Thyroid gland (tissue), 4 donors: ENCODE measurements around the gene PDLIM1. TPM values are rescaled to one million over a fixed set of nuclear protein-coding genes. Genes with fewer than 3 reads are reported as not detected.

Source experiments
- DNase-seq, 2 donors: peaks; one replicate each; pipeline ENCODE4 v3.0.0-alpha.2; 2019
- H3K27ac ChIP-seq, 3 donors: fragments of 200-600 bp; sonication (generic); 1 replicate in 2 of 3; 2 replicates in 1 of 3; pipeline ENCODE4 v1.5.1; 2016 to 2019; ENCODE audit warnings: mild to moderate bottlenecking in 1 of 3, moderate library complexity in 1 of 3
- H3K27me3 ChIP-seq: fragments of 200-600 bp; sonication (generic); one replicate; pipeline ENCODE4 v1.5.1; 2019
- H3K36me3 ChIP-seq, 2 donors: fragments of 200-600 bp; sonication (generic); one replicate each; pipeline ENCODE4 v1.5.1; 2016 to 2019
- H3K4me1 ChIP-seq, 2 donors: fragments of 200-600 bp; sonication (generic); one replicate each; pipeline ENCODE4 v1.5.1; 2017 to 2019
- H3K4me3 ChIP-seq, 3 donors: fragments of 200-600 bp; sonication (generic); replicated peaks in 1 of 3; 1 replicate in 2 of 3; 2 replicates in 1 of 3; pipeline ENCODE4 v1.5.1; 2016; ENCODE audit warnings: mild to moderate bottlenecking in 1 of 3
- H3K9me3 ChIP-seq: fragments of 200-600 bp; sonication (generic); one replicate; pipeline ENCODE4 v1.5.1; 2017
- CTCF ChIP-seq, 6 experiments: fragments of 200-600 bp in 3 of 6; fragments of 450-650 bp in 3 of 6; sonication (generic) in 3 of 6; IDR thresholded peaks; one replicate each; pipeline ENCODE4 v1.5.1; 2016 to 2019; ENCODE audit warnings: antibody characterized with exemption in 6 of 6, mild to moderate bottlenecking in 2 of 6, inconsistent platforms in 1 of 6, moderate library complexity in 1 of 6
- POLR2A ChIP-seq, 2 donors: fragments of 450-650 bp; IDR thresholded peaks; one replicate each; pipeline ENCODE4 v1.6.1; 2017; ENCODE audit warnings: antibody characterized with exemption in 2 of 2, mild to moderate bottlenecking in 2 of 2, moderate library complexity in 1 of 2
- WGBS, 2 donors: methylation state at CpG; one replicate each; pipeline ENCODE4 v1.1.5; 2017; 5-methylcytosine and 5-hydroxymethylcytosine counted together
- intact Hi-C: fragments of 100-400 bp; cut with DNase I; formaldehyde crosslinking; loops from one replicate; pipeline ENCODE4 v1.15.1; 2023
- total RNA-seq, 4 donors: library from RNA; depleted of rRNA; stranded (reverse); fragments of >200 nt; gene quantifications; one replicate each; pipeline ENCODE4 v1.2.3, GENCODE V29; 2016

The PDLIM1 gene
- total RNA-seq, 4 donors from 2014 or later, result 67.8 to 158 (median 90.7) TPM

GRCh38 chr10:95277614-95278013, 13.2 kb downstream of the PDLIM1 start:
- no peaks in the 10 kb centered on the region for H3K27me3 ChIP-seq
- H3K36me3 ChIP-seq, result no peaks in the 10 kb centered on the region
- no peaks in the 10 kb centered on the region for H3K9me3 ChIP-seq
- WGBS, 2 donors, result 71% methylated on average over 3 of the region's 3 CpGs
- intact Hi-C loops, result no loop called here
- H3K27ac ChIP-seq, result peak overlapping the region; percentile 3 to 80 (median 75)
- no peak overlapping the region for H3K4me3 ChIP-seq
- DNase-seq, result no peak
- TF ChIP-seq CTCF (IDR thresholded peaks at IDR 0.05), result no peak
- no peak for TF ChIP-seq POLR2A (IDR thresholded peaks at IDR 0.05)
- H3K4me1 ChIP-seq, result peaks cover 27 to 86% of the 10 kb centered on the region in 2 donors

- Histone ChIP-seq H3K9me3 (no peaks in the 10 kb centered on the region), H3K27ac (peak overlapping the region; percentile 25 to 80 (median 75)), H3K27me3 (no peaks in the 10 kb centered on the region), H3K36me3 (no peaks in the 10 kb centered on the region), H3K4me1 (peaks cover 27 to 86% of the 10 kb centered on the region in 2 donors), H3K4me3 (no peak overlapping the region)
- no peak for DNase-seq
- TF ChIP-seq CTCF (IDR thresholded peaks at IDR 0.05), result no peak
- TF ChIP-seq POLR2A (IDR thresholded peaks at IDR 0.05), result no peak
- WGBS, 2 donors, result 60 to 67% methylated on average over 1 of the region's 1 CpG
- intact Hi-C loops, result no loop called here
These were observed 13.6 kb downstream of the PDLIM1 start for GRCh38 chr10:95277201-95277570.

- intact Hi-C loops, result no loop called here
- H3K36me3 ChIP-seq, result no peaks in the 10 kb centered on the region
- peaks cover 27 to 85% of the 10 kb centered on the region in 2 donors for H3K4me1 ChIP-seq
- no peak for DNase-seq
- no peaks in the 10 kb centered on the region for H3K9me3 ChIP-seq
- no peak overlapping the region for H3K4me3 ChIP-seq
- H3K27me3 ChIP-seq, result no peaks in the 10 kb centered on the region
- H3K27ac ChIP-seq, result peak overlapping the region; percentile 75 to 83 (median 80)
- TF ChIP-seq POLR2A (IDR thresholded peaks at IDR 0.05) (no peak), CTCF (IDR thresholded peaks at IDR 0.05) (no peak)
- 86 to 88% methylated on average over 8 of the region's 8 CpGs for WGBS, 2 donors
These were observed 14.2 kb downstream of the PDLIM1 start for GRCh38 chr10:95276367-95277200.

- H3K36me3 ChIP-seq, result peaks cover 0 to 2% of the 10 kb centered on the region in 2 donors
- WGBS, 2 donors, result 73 to 85% methylated on average over 1 of the region's 1 CpG
- peaks cover 23 to 78% of the 10 kb centered on the region in 2 donors for H3K4me1 ChIP-seq
- no peak overlapping the region for H3K4me3 ChIP-seq
- peak; percentile 67 to 73 for DNase-seq
- H3K27ac ChIP-seq, result peak overlapping the region; percentile 75 to 83 (median 80)
- H3K9me3 ChIP-seq, result no peaks in the 10 kb centered on the region
- H3K27me3 ChIP-seq, result no peaks in the 10 kb centered on the region
- TF ChIP-seq POLR2A (IDR thresholded peaks at IDR 0.05), result no peak
- TF ChIP-seq CTCF (IDR thresholded peaks at IDR 0.05), result no peak
- intact Hi-C loops, result no loop called here
These were observed 15.0 kb downstream of the PDLIM1 start for GRCh38 chr10:95275726-95276366.
